Keratinocyte (primary cell): ENCODE data around the gene CATSPERE. TPM values are rescaled to one million over a fixed set of nuclear protein-coding genes. Genes with fewer than 3 reads are reported as not detected.

Experiments
- DNase-seq: peaks from one replicate; pipeline ENCODE4 v3.0.0-alpha.2; 2011; ENCODE audit warnings: low read depth, missing footprints, low spot score
- FAIRE-seq: peaks from 2 replicates; lab custom pipeline; 2011; peaks lifted over from hg19 to GRCh38; lab: Jason Lieb, UNC
- H2AFZ ChIP-seq: 2 replicates; pipeline ENCODE4 v1.6.0; 2012; ENCODE audit warnings: low read length, control low read depth, inconsistent platforms; ENCODE audit not compliant: control insufficient read depth
- H3K27ac ChIP-seq: 2 replicates; pipeline ENCODE4 v1.5.1; 2011; ENCODE audit warnings: low read length; ENCODE audit not compliant: control insufficient read depth, insufficient read depth
- H3K27me3 ChIP-seq: 3 replicates; pipeline ENCODE4 v1.6.0; 2011; ENCODE audit warnings: low read length; ENCODE audit not compliant: control insufficient read depth, insufficient read depth; ENCODE audit errors: extremely low read depth
- H3K36me3 ChIP-seq, 2 experiments: 2 replicates in 1 of 2; 3 replicates in 1 of 2; pipeline ENCODE4 v1.5.1; 2011; ENCODE audit warnings: low read length in 2 of 2, mild to moderate bottlenecking in 1 of 2; ENCODE audit not compliant: control insufficient read depth in 2 of 2, insufficient read depth in 2 of 2; ENCODE audit errors: extremely low read depth in 1 of 2
- H3K4me1 ChIP-seq: 3 replicates; pipeline ENCODE4 v1.5.1; 2011; ENCODE audit warnings: low read length; ENCODE audit not compliant: control insufficient read depth, insufficient read depth; ENCODE audit errors: extremely low read depth
- H3K4me2 ChIP-seq: 3 replicates; pipeline ENCODE4 v1.6.0; 2011; ENCODE audit warnings: low read depth, low read length; ENCODE audit not compliant: control insufficient read depth, insufficient read depth; ENCODE audit errors: extremely low read depth
- H3K4me3 ChIP-seq, 3 experiments: fragments of 200-600 bp in 1 of 3; sonication (generic) in 1 of 3; 2 replicates in 2 of 3; 3 replicates in 1 of 3; pipeline ENCODE4 v1.5.1; 2011 to 2016; ENCODE audit warnings: low read length in 3 of 3, mild to moderate bottlenecking in 3 of 3, control low read depth in 2 of 3, inconsistent platforms in 1 of 3, low read depth in 1 of 3, mixed read lengths in 1 of 3, mixed run types in 1 of 3, moderate library complexity in 1 of 3; ENCODE audit not compliant: control insufficient read depth in 2 of 3, insufficient read depth in 2 of 3; ENCODE audit errors: extremely low read depth in 1 of 3
- H3K79me2 ChIP-seq: 2 replicates; pipeline ENCODE4 v1.6.0; 2012; ENCODE audit warnings: low read length; ENCODE audit not compliant: control insufficient read depth, insufficient read depth
- H3K9ac ChIP-seq: 3 replicates; pipeline ENCODE4 v1.6.0; 2011; ENCODE audit warnings: low read length; ENCODE audit not compliant: control insufficient read depth, insufficient read depth; ENCODE audit errors: extremely low read depth
- H3K9me1 ChIP-seq: 3 replicates; pipeline ENCODE4 v1.6.0; 2011; ENCODE audit warnings: low read length; ENCODE audit not compliant: control insufficient read depth, insufficient read depth; ENCODE audit errors: extremely low read depth
- H3K9me3 ChIP-seq: 2 replicates; pipeline ENCODE4 v1.5.1; 2012; ENCODE audit warnings: low read depth, low read length; ENCODE audit not compliant: control insufficient read depth
- H4K20me1 ChIP-seq: 3 replicates; pipeline ENCODE4 v1.6.0; 2011; ENCODE audit warnings: low read length; ENCODE audit not compliant: control insufficient read depth, insufficient read depth; ENCODE audit errors: extremely low read depth
- CTCF ChIP-seq, 3 experiments: IDR thresholded peaks in 1 of 3; conservative IDR thresholded peaks in 1 of 3; optimal IDR thresholded peaks in 1 of 3; 2 replicates in 2 of 3; 3 replicates in 1 of 3; pipeline versions ENCODE3 to v1.5.1; 2011; ENCODE audit warnings: low read length in 3 of 3, mild to moderate bottlenecking in 3 of 3, moderate library complexity in 2 of 3, control low read depth in 1 of 3, inconsistent platforms in 1 of 3; ENCODE audit not compliant: insufficient read depth in 2 of 3; ENCODE audit errors: extremely low read depth in 1 of 3
- EZH2 ChIP-seq: IDR thresholded peaks from one replicate; pipeline ENCODE4 v1.6.1; 2012; ENCODE audit warnings: inconsistent platforms, mild to moderate bottlenecking, low read length, moderate library complexity
- dilution Hi-C: fragments of 300-500 bp; cut with MboI; formaldehyde crosslinking; loops from one replicate; pipeline ENCODE4 v1.7.0; 2020; ENCODE audit warnings: low sequenced_read_pairs; ENCODE audit not compliant: extremely low pct_ligation_motif_present
- polyA plus RNA-seq, 5 experiments: library from polyadenylated mRNA; depleted of rRNA in 3 of 5; stranded (reverse) in 3 of 5; stranded (forward) in 1 of 5; unstranded in 1 of 5; fragments of >200 nt; gene quantifications; 1 replicate in 1 of 5; 2 replicates in 3 of 5; 3 replicates in 1 of 5; pipeline versions ENCODE4 v1.2.1 to v1.2.3, GENCODE V29; 2011 to 2012; ENCODE audit warnings: missing spikeins in 2 of 5, low read depth in 1 of 5, low replicate concordance in 1 of 5

The CATSPERE gene
- polyA plus RNA-seq, 1 donor (not counting 4 experiments of a cell fraction or from before 2014, with no cell fraction given) = 0.42 TPM

GRCh38 chr1:244634546-244634945, 173.5 kb downstream of the CATSPERE start:
- Histone ChIP-seq H3K36me3 (no peaks in the 10 kb centered on the region), H3K27me3 (peaks cover 3% of the 10 kb centered on the region), H3K4me3 (no peak overlapping the region), H3K9me3 (no peaks in the 10 kb centered on the region), H3K4me2 (no peak overlapping the region), H4K20me1 (no peaks in the 10 kb centered on the region), H3K9ac (no peak overlapping the region), H3K79me2 (no peaks in the 10 kb centered on the region), H2AFZ (no peak overlapping the region), H3K9me1 (no peaks in the 10 kb centered on the region), H3K4me1 (no peaks in the 10 kb centered on the region), H3K27ac (no peak overlapping the region)
- no peak for FAIRE-seq
- no peak for DNase-seq
- dilution Hi-C loops = no loop called here
- no peak for TF ChIP-seq CTCF (optimal IDR thresholded peaks at IDR 0.05 in 1 of 3, IDR thresholded peaks at IDR 0.05 in 1 of 3, conservative IDR thresholded peaks at IDR 0.05 in 1 of 3; ENCODE audit: extremely low read depth in 1 of 3, insufficient read depth in 2 of 3, low read length in 3 of 3)
- TF ChIP-seq EZH2 = no peak

GRCh38 chr1:244636488-244637259, 175.6 kb downstream of the CATSPERE start:
- TF ChIP-seq CTCF (optimal IDR thresholded peaks at IDR 0.05 in 1 of 3, IDR thresholded peaks at IDR 0.05 in 1 of 3, conservative IDR thresholded peaks at IDR 0.05 in 1 of 3; ENCODE audit: extremely low read depth in 1 of 3, insufficient read depth in 2 of 3, low read length in 3 of 3) = no peak
- TF ChIP-seq EZH2 = no peak
- no peak overlapping the region for H3K27ac ChIP-seq
- H3K9me1 ChIP-seq = no peaks in the 10 kb centered on the region
- no peaks in the 10 kb centered on the region for H3K36me3 ChIP-seq
- no peak for FAIRE-seq
- H3K4me2 ChIP-seq = no peak overlapping the region
- H3K4me3 ChIP-seq = no peak overlapping the region
- no peak overlapping the region for H3K9ac ChIP-seq
- H4K20me1 ChIP-seq = no peaks in the 10 kb centered on the region
- H2AFZ ChIP-seq = no peak overlapping the region
- no peaks in the 10 kb centered on the region for H3K79me2 ChIP-seq
- dilution Hi-C loops = no loop called here
- no peaks in the 10 kb centered on the region for H3K4me1 ChIP-seq
- H3K27me3 ChIP-seq = peaks cover 3% of the 10 kb centered on the region
- H3K9me3 ChIP-seq = no peaks in the 10 kb centered on the region
- no peak for DNase-seq
